CD4-positive, alpha-beta T cell treated with Interleukin-2 at 100 ng/mL for 4 hours (primary cell): ENCODE measurements around the gene FLT4.

Source experiments
- DNase-seq: peaks from one replicate; pipeline ENCODE4 v3.0.0-alpha.2; 2020; ENCODE audit warnings: low spot score

Gene FLT4

GRCh38 chr5:180625791-180626660 lies 23.4 kb downstream of the FLT4 start:
- no peak for DNase-seq

GRCh38 chr5:180625125-180625790 lies 24.1 kb downstream of the FLT4 start:
- DNase-seq, result no peak

- DNase-seq, result no peak
Observed at GRCh38 chr5:180624587-180624986, 24.8 kb downstream of the FLT4 start.

- DNase-seq, result no peak
Observed at GRCh38 chr5:180623844-180624243, 25.6 kb downstream of the FLT4 start.

GRCh38 chr5:180623411-180623834 lies 26.0 kb downstream of the FLT4 start:
- DNase-seq, result no peak

- no peak for DNase-seq
Observed at GRCh38 chr5:180622910-180623309, 26.5 kb downstream of the FLT4 start.

- DNase-seq, result no peak
Observed at GRCh38 chr5:180621311-180621710, 28.1 kb downstream of the FLT4 start.

GRCh38 chr5:180620014-180620413 lies 29.4 kb downstream of the FLT4 start:
- no peak for DNase-seq

- DNase-seq, result no peak
Observed at GRCh38 chr5:180619563-180619915, 29.9 kb downstream of the FLT4 start.

GRCh38 chr5:180618829-180619562 lies 30.4 kb downstream of the FLT4 start:
- DNase-seq, result peak; percentile 2

- no peak for DNase-seq
Observed at GRCh38 chr5:180618487-180618828, 30.9 kb downstream of the FLT4 start.

GRCh38 chr5:180613814-180614188 lies 35.6 kb downstream of the FLT4 start:
- DNase-seq, result no peak

- DNase-seq, result no peak
Observed at GRCh38 chr5:180613188-180613813, 36.1 kb downstream of the FLT4 start.

- no peak for DNase-seq
Observed at GRCh38 chr5:180612683-180613082, 36.7 kb downstream of the FLT4 start.

GRCh38 chr5:180611140-180611850 lies 38.1 kb downstream of the FLT4 start:
- no peak for DNase-seq

- DNase-seq, result no peak
Observed at GRCh38 chr5:180609817-180610550, 39.4 kb downstream of the FLT4 start.

GRCh38 chr5:180609386-180609785 lies 40.0 kb downstream of the FLT4 start:
- DNase-seq, result no peak

GRCh38 chr5:180608572-180609310 lies 40.7 kb downstream of the FLT4 start:
- no peak for DNase-seq

- no peak for DNase-seq
Observed at GRCh38 chr5:180607861-180608571, 41.4 kb downstream of the FLT4 start.
